Amniotic epithelial cell (primary cell): Measurements from ENCODE around the gene HSD17B3.
"Not testable (repeated sequence)": the region's sequence is repeated elsewhere in the genome, so short reads cannot be mapped to it uniquely, and the experiment has no call there.

ENCODE experiments used
- DNase-seq: peaks from one replicate; pipeline ENCODE4 v3.0.0-alpha.2; 2010; ENCODE audit warnings: low read depth

The HSD17B3 gene

GRCh38 chr9:96306958-96307357 lies 5.0 kb upstream of the HSD17B3 start:
- not testable (repeated sequence) for DNase-seq

- DNase-seq: no peak
These were observed 3.2 kb upstream of the HSD17B3 start for GRCh38 chr9:96305171-96305570.

DNA sequence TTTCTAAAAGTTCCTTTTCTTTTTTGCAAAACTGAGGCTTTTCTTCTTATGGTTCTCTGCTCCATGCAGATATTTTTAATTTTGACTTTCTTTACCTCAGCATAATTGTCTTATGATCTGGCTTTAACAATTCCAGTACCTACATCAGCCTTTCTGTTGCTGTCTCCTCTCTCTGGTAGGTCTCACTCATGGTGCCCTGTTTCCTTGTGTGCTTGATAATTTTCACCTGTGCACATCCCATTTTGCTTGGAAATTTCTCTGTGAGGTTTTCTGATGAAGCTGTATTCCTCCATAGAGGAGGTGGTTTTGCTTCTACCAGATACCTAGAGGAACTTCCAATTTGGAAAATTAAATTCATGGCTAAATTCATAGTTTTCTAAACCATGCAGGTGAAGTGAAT lies 2.3 kb upstream of the HSD17B3 start:
- no peak for DNase-seq

GRCh38 chr9:96299823-96300222 lies 2.2 kb downstream of the HSD17B3 start:
- DNase-seq: peak; percentile 1

DNA sequence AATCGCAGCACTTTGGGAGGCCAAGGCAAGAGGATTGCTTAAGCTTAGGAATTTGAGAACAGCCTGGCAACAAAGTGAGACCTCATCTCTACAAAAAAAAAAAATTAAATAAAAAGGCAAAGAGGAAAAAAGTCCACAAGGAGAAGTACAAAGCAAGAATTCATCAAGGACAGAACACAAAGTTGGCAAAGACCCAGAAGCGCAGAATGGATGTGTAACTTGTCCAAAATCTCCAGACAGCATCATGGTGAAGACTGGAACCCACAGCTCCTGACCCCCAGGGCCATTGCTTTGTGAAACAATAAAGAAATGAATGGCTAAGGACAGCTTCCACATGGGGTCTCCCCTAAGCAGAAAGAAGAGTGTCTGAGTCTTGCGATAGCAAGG lies 7.8 kb downstream of the HSD17B3 start:
- DNase-seq: no peak

GRCh38 chr9:96293498-96294158 lies 8.3 kb downstream of the HSD17B3 start:
- DNase-seq: no peak

DNA sequence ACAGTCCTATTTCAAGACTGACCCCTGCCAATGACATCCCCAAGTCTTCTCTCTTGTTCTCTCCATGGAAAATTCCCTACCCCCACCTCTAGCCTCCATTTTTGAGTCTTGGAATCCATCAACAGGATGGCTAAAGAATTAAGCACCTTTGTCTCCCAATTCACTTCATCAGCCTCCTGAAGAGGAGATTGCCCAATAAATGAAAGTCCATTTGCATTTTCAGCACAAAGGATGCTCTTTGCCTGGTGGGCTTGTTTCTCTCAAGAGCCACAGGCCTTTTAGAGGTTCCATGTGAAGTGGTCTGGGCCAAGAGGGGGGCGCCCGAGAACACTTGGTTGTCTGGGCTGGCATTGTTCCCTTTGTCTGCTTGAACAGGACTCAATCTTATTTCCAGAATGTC lies 12.6 kb downstream of the HSD17B3 start:
- DNase-seq: no peak

- DNase-seq: no peak
These were observed 20.3 kb downstream of the HSD17B3 start for GRCh38 chr9:96281641-96282040.

DNA sequence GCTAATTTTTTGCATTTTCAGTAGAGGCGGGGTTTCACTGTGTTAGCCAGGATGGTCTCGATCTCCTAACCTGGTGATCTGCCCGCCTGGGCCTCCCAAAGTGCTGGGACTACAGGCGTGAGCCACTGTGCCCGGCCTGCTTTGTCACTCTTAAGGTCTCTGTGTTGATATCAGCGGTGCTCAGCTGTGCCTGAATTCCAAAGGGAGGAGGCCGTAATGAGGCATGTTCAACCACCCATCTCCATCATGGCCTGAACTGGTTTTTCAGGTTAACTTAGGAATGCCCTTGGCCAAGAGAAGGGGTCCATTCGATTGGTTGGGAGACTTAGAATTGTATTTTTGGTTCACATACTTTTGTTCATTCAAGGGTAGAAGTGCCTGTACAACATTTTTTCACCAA lies 22.0 kb downstream of the HSD17B3 start:
- no peak for DNase-seq

GRCh38 chr9:96274939-96275338 lies 27.0 kb downstream of the HSD17B3 start:
- no peak for DNase-seq

DNA sequence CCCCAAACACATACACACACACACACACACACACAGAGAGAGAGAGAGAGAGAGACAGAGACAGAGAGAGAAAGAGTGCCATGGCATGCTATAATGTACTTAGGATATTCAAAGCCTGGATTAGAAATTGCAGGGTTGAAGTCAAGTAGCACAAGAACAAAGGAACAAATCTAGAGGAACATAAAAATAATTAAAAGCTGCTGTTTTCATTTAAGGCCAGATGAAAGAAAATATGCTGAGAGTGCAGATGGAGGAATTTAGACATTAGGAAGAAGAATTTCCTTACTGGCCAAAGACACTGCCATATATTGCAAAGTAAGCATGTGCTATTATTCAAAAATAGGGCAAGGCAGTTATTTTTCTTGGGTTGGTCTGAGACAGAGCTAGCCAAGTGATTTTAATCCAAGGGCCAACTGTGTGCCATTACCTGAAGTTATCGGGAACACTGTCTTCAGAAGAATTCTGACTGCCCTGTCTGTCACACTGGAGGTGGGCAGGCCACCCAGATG lies 31.7 kb downstream of the HSD17B3 start:
- no peak for DNase-seq

DNA sequence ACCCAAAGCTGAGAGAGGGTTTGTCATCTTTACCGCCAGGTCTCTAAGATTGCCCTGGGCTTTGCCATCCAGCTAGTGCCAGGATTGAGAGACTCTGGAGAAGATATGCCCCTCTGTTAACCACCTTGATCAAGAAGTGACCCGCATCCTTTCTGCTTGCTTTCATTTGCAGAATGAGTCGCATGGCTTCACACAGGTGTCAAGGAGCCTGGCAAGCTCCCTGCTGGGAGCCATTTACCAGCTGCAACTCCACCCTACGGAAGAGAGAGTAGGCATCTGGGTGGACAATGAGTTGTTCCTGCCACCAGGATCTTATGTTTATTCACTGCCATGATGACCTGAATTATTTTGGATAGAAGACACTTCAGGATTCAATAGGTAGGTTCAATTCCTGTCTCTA lies 43.0 kb downstream of the HSD17B3 start:
- DNase-seq: no peak

- DNase-seq: peak; percentile 41
These were observed 45.2 kb downstream of the HSD17B3 start for GRCh38 chr9:96256800-96257199.

DNA sequence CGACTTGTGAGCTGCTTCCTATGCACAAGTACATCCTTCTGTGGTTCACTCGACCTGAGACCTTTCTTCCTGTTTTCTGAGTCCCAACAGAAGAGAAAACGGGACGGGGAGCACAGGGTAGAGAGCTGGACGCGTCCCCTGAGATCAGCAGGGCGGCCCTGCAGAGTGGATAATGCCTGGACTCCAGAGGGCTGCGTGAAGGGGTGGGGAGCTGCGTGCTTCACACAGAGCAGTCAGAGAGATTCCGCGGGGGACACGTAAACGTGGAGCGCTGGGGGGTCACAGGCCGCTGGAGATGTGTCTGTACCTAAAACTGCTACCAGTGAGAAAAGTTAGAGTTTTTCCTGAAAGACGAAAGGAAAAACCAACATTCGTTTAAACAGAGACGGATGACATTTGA lies 46.3 kb downstream of the HSD17B3 start:
- DNase-seq: no peak

DNA sequence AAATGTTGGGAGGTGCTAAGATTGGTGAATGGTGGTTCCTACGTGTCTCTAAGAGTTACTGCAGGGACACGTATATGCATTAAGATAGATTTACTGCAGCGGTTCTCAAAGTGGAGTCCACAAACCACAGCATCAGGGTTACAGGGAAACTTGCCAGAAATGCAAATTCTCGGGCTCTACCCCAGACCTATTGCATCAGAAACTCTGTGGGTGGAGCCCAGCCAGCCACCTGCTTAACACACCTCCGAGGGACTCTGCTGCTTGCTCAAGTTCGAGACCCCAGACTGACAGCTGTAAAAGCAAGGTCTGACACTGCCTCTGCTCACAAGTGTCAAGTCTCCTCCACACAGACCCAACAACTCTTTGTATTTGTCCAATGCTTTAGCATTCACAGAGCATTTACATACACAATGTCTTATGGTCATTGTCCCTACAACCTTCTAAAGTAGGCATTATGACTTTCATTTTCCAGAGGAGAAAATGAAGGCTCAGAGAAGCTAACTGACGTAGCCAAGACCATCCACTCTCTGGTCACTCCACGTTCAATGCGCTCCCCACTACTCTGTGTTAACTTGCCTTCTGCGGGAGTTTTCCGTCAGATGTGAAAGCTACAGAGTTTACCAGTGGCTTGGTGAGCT lies 48.8 kb downstream of the HSD17B3 start:
- no peak for DNase-seq

GRCh38 chr9:96251451-96251850 lies 50.5 kb downstream of the HSD17B3 start:
- no peak for DNase-seq

DNA sequence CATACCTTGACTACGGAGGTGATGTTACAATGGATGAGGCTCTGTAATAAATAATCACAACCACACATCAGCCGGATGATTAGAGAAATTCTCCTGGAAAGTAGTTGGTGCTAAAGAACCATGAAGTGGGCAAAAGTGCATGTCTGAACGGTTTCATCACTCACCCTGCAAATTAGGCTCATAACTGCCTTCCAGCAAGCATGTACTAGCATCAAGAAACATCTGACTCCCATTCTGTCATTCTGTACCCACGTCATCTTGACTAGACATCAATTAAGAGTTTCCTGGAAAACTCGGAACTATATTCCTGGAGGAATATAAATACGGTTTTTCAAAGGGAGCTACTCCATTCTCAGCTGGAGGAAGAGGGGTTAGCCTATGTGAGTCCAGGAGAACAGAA lies 52.2 kb downstream of the HSD17B3 start:
- no peak for DNase-seq

DNA sequence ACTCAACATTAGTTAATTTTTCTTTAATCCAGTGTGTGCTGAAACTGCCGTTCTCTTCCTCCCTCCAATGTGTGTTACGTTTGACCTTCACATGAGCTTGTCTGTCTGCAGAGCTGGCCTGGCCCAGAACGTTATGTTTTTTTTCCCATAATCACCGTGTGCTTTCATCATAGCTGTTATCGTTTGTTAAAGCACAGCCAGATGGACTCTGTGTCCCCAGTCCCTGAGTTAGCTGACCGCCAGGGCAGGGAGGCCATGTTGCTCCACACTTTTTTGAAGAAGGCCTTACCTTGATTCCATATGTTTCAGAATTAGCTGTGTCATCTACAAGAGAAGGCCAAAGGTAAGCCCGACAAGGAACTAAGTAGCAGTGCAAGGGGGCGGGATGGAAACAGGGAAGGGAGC lies 55.7 kb downstream of the HSD17B3 start:
- DNase-seq: no peak

- DNase-seq: no peak
These were observed 56.6 kb downstream of the HSD17B3 start for GRCh38 chr9:96245399-96245798.

DNA sequence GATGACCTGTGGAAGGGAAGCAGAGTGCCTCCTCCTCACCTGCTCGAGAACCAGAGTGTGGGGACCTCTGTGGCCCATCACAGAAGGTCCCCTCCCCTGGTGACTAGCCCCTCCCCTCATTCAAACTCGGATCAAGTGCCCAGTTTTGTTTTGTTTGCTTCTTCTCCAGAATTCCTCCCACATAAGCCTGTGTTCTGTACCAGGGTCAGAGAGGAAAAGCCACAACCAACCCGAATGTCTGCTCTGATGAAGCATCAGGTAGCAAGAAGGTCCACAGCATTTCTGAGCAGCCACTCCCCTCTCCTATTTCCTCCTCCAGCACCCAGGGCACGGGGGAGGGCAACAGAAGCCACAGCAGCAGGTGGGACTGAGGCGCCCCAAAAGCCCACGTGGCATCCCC lies 58.2 kb downstream of the HSD17B3 start:
- no peak for DNase-seq

- no peak for DNase-seq
These were observed 59.2 kb downstream of the HSD17B3 start for GRCh38 chr9:96242811-96243210.

DNA sequence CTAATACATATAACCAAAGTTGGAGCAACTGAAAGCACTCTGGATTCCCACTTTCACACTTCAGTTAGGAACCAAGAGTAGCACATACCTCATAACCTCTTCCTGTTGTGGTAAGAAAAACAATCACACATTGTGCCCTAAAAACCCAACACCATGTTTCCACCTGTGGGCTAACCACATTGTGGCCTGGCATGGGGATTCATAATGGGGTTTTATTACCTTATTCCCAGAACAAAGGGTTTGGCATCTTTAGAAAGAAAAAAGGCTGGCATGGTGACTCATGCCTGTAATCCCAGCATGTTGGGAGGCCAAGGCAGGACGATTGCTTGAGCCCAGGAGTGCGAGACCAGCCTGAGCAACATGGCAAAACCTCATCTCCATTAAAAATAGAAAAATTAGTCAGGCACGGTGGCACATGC lies 60.6 kb downstream of the HSD17B3 start:
- DNase-seq: no peak

DNA sequence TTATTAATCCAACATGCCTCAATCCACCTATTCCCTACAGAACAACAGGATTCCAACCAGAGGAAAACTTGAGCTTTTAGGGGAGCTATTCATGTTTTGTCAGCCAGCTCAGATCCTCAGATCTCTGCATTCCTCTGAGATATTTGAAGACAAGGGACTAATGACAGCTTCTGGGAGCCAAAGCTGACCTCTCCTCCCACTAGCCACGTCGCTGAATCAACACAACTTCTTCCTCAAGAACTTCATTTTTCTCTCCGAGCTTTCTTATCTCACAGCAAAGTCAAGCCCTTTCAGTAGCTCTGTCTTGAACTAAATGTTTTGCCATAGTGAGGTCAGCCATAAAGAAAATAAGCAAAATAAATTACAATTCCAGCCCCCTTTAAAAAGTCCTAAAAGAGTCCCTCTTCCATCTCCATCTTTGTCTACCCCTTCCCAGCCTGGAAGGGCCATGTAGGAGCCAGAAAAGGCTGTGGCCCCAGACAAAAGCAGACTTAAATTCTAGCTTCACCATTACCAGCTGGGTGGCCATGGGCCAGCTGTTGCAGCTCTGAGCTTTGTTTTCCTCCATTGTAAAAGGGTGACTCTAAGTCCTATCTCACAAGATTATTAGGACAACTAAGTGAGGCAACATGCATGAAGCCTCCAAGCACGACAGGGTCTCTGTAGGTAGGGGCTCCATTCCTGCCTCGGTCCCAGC lies 65.0 kb downstream of the HSD17B3 start:
- no peak for DNase-seq
